Upper lobe of left lung (tissue), 4 donors: ENCODE measurements around the gene DGCR8.

Experiments
- EP300 ChIP-seq, 4 donors: sonication (generic); formaldehyde crosslinking; IDR thresholded peaks; one replicate each; pipeline ENCODE4 v1.5.1; 2017; ENCODE audit warnings: antibody characterized with exemption in 4 of 4, control low read depth in 2 of 4
- POLR2A ChIP-seq, 4 donors: fragments of 450-650 bp; IDR thresholded peaks; one replicate each; pipeline ENCODE4 v1.5.1; 2016 to 2017; ENCODE audit warnings: antibody characterized with exemption in 4 of 4, mild to moderate bottlenecking in 2 of 4
- POLR2AphosphoS5 ChIP-seq, 2 donors: sonication (generic); formaldehyde crosslinking; IDR thresholded peaks; one replicate each; pipeline ENCODE4 v1.5.1; 2017; ENCODE audit warnings: antibody characterized with exemption in 2 of 2
- TF ChIP-seq, protein P1 (sequence below), 6 experiments: fragments of 450-650 bp in 4 of 6; fragments of 200-600 bp in 2 of 6; sonication (generic) in 2 of 6; IDR thresholded peaks; one replicate each; pipeline ENCODE4 v1.5.1; 2016 to 2019; ENCODE audit warnings: antibody characterized with exemption in 6 of 6

DNA sequence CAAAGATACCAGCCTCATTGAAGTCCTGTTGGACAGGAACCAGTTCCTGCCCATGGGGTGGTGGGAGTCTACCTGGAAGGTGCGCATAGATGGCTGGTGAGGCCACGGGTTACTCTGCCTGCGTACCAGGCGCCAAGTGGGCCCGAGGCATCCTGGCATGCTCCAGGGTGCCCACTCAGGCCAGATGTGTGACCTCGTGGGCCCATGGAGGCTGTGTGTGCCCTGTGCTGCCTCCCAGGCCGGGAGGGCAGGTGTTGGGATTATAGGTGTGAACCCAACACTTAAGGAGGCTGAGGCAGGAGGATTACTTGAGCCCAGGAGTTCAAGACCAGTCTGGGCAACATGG, 36.1 kb upstream of the DGCR8 start:
- no peak for TF ChIP-seq POLR2AphosphoS5 (IDR thresholded peaks at IDR 0.05)
- TF ChIP-seq, protein P1, sequence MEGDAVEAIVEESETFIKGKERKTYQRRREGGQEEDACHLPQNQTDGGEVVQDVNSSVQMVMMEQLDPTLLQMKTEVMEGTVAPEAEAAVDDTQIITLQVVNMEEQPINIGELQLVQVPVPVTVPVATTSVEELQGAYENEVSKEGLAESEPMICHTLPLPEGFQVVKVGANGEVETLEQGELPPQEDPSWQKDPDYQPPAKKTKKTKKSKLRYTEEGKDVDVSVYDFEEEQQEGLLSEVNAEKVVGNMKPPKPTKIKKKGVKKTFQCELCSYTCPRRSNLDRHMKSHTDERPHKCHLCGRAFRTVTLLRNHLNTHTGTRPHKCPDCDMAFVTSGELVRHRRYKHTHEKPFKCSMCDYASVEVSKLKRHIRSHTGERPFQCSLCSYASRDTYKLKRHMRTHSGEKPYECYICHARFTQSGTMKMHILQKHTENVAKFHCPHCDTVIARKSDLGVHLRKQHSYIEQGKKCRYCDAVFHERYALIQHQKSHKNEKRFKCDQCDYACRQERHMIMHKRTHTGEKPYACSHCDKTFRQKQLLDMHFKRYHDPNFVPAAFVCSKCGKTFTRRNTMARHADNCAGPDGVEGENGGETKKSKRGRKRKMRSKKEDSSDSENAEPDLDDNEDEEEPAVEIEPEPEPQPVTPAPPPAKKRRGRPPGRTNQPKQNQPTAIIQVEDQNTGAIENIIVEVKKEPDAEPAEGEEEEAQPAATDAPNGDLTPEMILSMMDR (IDR thresholded peaks at IDR 0.05): no peak
- no peak for TF ChIP-seq POLR2A (IDR thresholded peaks at IDR 0.05)
- TF ChIP-seq EP300 (IDR thresholded peaks at IDR 0.05): no peak
